Measurements from ENCODE around the gene DMRT2. TPM values are rescaled to one million over a fixed set of nuclear protein-coding genes. Genes with fewer than 3 reads are reported as not detected.

Gene DMRT2
- total RNA-seq, 6 experiments from 2014 or later = 0.49 TPM; not detected in 5

GRCh38 chr9:1039589-1039988 is 10.6 kb upstream of the DMRT2 start:
- ATAC-seq (no peak), DNase-seq (no peak)
- no peak for TF ChIP-seq POLR2A (IDR thresholded peaks at IDR 0.05)
- no peak for TF ChIP-seq CTCF (IDR thresholded peaks at IDR 0.05)
- WGBS (ENCODE audit: insufficient coverage, low coverage, low lambda C conversion rate, missing lambda C conversion rate) = 39% methylated on average over 4 of the region's 4 CpGs
- no peaks in the 10 kb centered on the region for H3K9me3 ChIP-seq
- no peaks in the 10 kb centered on the region for H3K36me3 ChIP-seq
- H3K4me3 ChIP-seq = no peak overlapping the region
- no peak overlapping the region for H3K27ac ChIP-seq
- intact Hi-C loops (cut with DNase I) = no loop called here
- no peaks in the 10 kb centered on the region for H3K4me1 ChIP-seq
- H3K27me3 ChIP-seq = peaks cover 0 to 40% of the 10 kb centered on the region in 2 donors

GRCh38 chr9:1042466-1042865 is 7.7 kb upstream of the DMRT2 start:
- no peak overlapping the region for H3K27ac ChIP-seq
- ATAC-seq = peak in 1 of 4 donors; percentile 22

GRCh38 chr9:1044643-1045042 is 5.5 kb upstream of the DMRT2 start:
- H3K36me3 ChIP-seq = no peaks in the 10 kb centered on the region
- peaks cover 7 to 76% of the 10 kb centered on the region in 2 donors for H3K27me3 ChIP-seq
- TF ChIP-seq CTCF (IDR thresholded peaks at IDR 0.05) (no peak), POLR2A (IDR thresholded peaks at IDR 0.05) (no peak)
- no peaks in the 10 kb centered on the region for H3K9me3 ChIP-seq
- no peak for ATAC-seq
- no peak overlapping the region for H3K4me3 ChIP-seq
- intact Hi-C loops (cut with DNase I) = no loop called here
- H3K27ac ChIP-seq = no peak overlapping the region
- WGBS (ENCODE audit: insufficient coverage, low coverage, low lambda C conversion rate, missing lambda C conversion rate) = 15% methylated on average over 9 of the region's 11 CpGs
- peaks cover 0 to 20% (median 6%) of the 10 kb centered on the region in 4 donors for H3K4me1 ChIP-seq
- DNase-seq = no peak

More at GRCh38 chr9:1042466-1042865, 7.7 kb upstream of the DMRT2 start:
- DNase-seq = no peak
- WGBS (ENCODE audit: insufficient coverage, low coverage, low lambda C conversion rate, missing lambda C conversion rate) = 1% methylated on average over 27 of the region's 45 CpGs
- peaks cover 0 to 8% (median 1%) of the 10 kb centered on the region in 4 donors for H3K4me1 ChIP-seq
- H3K9me3 ChIP-seq = no peaks in the 10 kb centered on the region
- no peak overlapping the region for H3K4me3 ChIP-seq
- no peak for TF ChIP-seq POLR2A (IDR thresholded peaks at IDR 0.05)
- peak in 2 of 4 donors; percentile 7 to 18 for TF ChIP-seq CTCF (IDR thresholded peaks at IDR 0.05)
- no peaks in the 10 kb centered on the region for H3K36me3 ChIP-seq
- intact Hi-C loops (cut with DNase I) = no loop called here
- H3K27me3 ChIP-seq = peaks cover 7 to 65% of the 10 kb centered on the region in 2 donors

GRCh38 chr9:1046639-1047572 is 3.3 kb upstream of the DMRT2 start:
- no peak overlapping the region for H3K4me3 ChIP-seq
- no peak for ATAC-seq
- no peaks in the 10 kb centered on the region for H3K9me3 ChIP-seq
- DNase-seq = no peak
- H3K4me1 ChIP-seq = peaks cover 0 to 31% (median 6%) of the 10 kb centered on the region in 4 donors
- 16% methylated on average over 27 of the region's 36 CpGs for WGBS (ENCODE audit: insufficient coverage, low coverage, low lambda C conversion rate, missing lambda C conversion rate)
- TF ChIP-seq CTCF (IDR thresholded peaks at IDR 0.05) (no peak), POLR2A (IDR thresholded peaks at IDR 0.05) (no peak)
- no peak overlapping the region for H3K27ac ChIP-seq
- H3K27me3 ChIP-seq = peaks cover 15 to 74% of the 10 kb centered on the region in 2 donors
- intact Hi-C loops (cut with DNase I) = no loop called here
- H3K36me3 ChIP-seq = no peaks in the 10 kb centered on the region
